GM21723 (cell line): ENCODE measurements around the gene EIF4ENIF1.
A peak's percentile ranks its signal among the peaks of the same experiment; 100 is the strongest.
"Not testable (repeated sequence)": the region's sequence is repeated elsewhere in the genome, so short reads cannot be mapped to it uniquely, and the experiment has no call there.

ENCODE experiments used
- ATAC-seq: cut with Tn5 transposase; IDR thresholded peaks from one replicate; pipeline ENCODE4 v1.9.1; 2021; ENCODE audit warnings: mild to moderate bottlenecking, moderate library complexity; ENCODE audit not compliant: unreplicated experiment

EIF4ENIF1 gene

DNA sequence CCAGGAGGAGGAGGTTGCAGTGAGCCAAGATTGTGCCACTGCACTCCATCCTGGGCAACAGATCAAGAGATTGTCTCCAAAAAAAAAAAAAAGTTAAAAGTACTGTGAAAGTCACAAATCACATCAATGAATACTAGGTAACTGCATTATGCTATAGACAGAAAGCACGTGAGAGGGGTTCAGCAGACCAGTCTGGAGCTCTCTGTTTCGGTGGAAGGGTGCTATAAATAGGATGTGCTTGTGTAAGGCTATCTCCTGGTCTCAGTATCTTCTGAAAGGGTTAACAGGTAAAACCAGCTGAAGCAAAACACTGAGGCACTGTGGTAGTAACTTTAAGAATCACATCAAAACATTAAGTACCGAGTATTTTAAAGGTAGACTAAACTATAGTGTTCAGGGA, 43.4 kb downstream of the EIF4ENIF1 start:
- ATAC-seq, result no peak

DNA sequence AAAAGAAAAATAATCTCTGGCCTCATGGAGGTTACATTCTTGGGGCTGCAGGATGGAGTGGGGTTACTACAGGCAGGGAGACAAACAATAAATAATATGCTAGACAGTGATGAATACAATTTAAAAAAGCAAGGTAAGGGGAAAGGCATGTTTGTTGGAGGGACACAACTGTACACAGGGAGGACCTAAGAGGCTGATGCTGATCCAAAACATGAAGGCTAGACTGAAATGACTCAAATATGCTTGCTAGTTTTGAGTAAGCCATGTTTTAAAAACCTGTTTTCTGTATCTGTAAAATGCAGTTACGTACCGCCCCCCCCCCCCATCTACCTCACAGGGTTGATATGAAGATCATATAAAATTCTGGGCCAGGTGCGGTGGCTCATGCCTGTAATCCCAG, 44.0 kb downstream of the EIF4ENIF1 start:
- no peak for ATAC-seq

DNA sequence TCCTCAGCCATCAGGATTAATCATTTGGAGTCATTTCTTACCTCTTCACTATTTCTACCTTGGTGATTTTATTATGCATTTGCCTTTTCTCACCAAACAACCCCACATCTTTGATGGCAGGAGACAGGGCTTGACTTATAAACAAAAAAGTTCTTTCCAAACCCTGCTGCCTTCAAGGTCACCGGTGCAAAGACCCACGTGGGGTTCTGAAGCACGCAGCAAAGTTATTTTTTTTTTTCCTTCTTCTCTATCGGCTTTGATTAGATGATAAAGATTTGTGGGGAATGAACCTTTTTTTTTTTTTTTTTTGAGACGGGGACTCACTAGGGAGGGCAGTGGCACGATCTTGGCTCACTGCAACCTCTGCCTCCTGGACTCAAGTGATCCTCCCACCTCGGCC, 46.1 kb downstream of the EIF4ENIF1 start:
- ATAC-seq, result no peak

DNA sequence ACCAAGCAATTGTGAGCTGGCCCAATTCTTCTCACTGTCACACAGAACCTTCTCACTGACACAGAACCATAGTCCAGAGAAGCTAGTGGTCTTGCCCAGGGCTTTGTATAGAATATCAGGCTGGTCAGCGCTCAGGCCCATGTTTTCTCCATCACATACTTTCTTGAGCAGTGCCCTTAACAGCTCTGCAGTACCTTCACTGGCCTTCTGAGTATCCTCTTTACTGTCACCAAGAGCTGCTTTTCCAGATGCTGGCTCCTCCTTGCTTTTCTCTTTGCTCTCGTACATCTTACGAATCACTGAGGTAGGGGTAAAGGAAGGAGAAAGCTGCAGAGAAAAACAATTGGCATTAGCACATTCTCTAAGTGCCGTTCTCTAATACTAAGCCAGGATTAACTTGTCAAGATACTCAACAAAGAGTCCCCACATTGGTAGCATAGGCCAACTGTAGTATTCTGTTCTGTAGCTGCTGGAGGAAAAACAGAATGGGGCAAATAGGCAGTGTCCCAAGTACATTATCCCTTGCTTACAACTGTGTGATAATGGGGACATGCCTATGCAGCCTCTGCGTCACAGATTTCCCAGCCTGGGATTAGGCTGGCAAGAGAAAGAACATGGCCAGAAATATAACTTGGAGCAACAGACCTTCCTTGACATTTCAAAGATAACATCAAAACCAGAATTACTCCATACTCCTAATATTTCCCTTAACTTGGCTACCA, 46.7 kb downstream of the EIF4ENIF1 start:
- no peak for ATAC-seq

DNA sequence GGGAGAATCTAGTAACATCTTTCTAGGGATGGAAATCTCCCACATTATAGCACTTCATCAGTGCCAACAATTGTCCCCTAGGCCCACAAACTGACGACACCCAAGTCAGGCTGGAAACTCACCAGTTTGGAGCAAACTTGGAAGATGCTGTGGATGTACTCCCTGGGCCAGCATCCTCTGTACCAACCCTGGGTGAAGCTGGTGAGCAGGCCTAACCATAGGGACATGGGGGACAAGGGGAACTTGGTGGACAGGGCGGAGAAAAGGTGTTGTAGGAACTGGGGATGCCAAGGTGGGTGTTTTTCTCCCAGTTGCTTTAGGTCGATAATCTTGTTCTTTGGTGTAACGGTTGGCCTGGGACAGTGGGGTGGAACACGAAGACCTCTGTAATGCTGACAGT, 48.0 kb downstream of the EIF4ENIF1 start:
- no peak for ATAC-seq

DNA sequence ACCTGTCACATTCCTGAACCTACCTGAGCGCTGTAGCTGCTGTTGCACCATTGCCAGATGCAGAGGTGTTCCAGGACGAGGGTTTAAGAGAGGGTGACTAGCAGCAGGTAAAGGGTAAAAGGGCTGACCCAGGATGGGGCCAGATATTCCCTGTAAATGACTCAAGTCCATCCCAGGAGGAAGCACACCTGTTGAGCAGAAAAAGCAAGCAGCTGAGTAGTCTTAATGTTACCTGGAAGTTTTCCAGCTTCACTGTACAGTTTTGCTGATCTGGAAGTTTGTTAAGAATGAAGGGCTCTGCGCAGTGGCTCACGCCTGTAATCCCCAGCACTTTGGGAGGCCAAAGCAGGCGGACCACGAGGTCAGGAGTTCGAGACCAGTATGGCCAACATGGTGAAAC, 49.0 kb downstream of the EIF4ENIF1 start:
- ATAC-seq, result no peak

DNA sequence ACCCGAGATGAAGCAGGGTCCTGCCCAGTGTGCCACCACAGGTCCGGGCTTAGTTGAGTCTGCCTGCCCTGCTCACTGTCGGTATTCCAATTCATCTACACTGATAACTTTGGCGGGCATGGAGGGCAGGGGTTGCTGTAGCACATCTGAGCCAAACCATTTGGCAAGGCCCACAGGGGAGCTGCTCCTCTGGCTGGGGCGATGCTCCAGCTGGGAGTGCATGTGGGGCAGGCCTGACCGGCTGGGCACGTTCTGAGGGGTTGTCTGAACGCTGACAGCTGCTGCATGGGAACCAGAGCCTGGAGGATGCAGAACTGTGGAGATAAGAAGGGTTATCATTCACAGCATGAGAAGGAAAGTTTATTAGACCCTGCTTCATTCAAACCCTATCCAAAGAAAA, 49.8 kb downstream of the EIF4ENIF1 start:
- no peak for ATAC-seq

DNA sequence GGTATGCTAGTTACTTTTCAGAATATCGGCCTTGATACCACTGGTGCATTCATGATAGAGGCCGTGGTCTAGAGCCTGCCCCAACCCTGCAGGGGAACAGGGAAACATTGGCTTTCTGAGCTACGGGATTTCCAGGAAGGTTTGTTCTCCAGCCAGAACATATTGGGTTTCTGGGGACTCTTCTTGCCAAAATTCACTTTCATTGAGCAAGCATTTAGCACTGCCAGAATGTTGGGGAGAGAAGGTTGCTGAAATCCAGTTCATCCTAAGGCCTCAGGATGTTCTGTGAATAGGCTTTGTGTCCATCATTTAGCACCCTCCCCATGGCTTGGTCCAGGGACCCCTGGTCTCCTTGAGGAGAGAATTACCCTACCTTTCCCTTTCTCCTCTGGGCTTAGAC, 53.5 kb downstream of the EIF4ENIF1 start:
- no peak for ATAC-seq

DNA sequence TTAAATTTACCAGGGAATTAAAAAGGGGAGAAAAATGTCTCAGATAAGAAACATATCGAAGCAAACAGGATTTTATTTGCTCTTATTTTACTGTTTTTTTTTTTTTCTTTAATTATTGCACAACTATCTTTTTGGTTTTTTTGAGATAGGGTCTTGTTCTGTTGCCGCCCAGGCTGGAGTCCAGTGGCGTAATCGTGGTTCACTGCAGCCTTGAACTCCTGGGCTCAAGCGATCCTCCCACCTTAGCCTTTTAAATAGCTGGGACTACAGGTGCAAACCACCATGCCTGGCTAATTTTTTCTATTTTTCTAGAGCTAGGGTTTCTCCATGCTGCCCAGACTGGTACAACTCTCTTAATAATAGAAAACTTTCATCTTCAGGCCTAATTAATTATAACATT, 57.7 kb downstream of the EIF4ENIF1 start:
- ATAC-seq, result no peak

DNA sequence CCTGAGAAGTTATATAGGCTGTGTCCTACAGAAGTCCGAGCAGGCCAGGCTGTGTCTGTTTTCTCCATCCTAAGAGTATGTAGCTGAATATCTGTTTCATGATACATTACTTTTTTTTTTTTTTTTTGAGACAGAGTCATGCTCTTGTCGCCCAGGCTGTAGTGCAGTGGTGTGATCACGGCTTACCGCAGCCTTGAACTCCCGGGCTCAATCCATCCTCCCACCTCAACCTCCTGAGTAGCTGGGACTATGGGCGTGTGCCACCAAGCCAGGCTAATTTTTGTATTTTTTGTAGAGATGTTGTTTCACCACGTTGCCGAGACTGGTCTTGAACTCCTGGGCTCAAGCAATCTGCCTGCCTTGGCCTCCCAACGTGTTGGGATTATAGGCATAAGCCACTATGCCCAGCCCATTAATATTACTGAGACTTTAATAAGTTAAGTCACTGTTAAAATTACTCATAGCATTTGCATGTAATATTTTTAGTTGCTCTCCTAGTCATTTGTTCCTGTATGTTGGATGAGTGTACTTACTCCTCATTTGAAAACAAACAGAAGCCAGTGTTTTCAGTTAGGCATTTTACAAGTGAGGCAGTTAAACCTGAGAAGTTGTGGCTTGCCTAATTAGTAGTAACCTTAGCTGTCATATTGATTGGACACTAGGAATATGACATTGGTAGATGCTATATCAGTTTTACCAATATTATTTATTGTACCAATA, 64.2 kb downstream of the EIF4ENIF1 start:
- ATAC-seq, result no peak

DNA sequence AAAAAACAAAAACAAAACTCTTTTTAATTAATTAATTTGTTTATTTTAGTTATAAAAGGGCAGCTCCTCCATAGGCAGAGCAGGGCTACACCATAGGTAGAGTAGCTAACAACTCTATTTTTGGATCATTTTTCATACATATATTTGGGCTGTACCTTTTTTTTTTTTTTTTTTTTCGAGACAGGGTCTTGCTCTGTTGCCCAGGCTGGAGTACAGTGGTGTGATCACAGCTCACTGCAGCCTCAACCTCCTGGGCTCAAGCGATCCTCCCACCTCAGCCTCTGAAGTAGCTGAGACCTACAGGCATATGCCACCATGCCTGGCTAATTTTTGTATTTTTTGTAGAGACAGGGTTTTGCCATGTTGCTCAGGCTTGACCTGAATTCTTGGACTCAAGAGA, 87.3 kb downstream of the EIF4ENIF1 start:
- ATAC-seq, result not testable (repeated sequence)

DNA sequence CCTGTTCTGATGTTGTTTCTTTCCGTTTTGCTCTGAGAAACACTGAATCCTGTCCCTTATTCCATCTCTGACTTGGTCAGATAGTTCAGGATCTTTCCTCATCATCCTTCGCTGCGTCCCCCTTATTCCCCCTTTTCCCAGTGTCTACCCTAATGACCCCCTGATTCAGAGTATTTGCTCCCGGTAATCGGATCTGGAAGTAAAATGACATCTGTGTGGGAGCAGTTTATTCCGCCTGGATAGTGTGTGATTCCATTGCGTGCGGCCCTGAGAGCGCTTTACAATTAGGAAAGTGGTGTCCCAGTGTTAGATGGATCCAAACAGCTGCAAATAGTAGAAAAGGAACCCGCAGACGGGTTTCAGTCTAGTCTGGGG, 89.6 kb downstream of the EIF4ENIF1 start:
- no peak for ATAC-seq

DNA sequence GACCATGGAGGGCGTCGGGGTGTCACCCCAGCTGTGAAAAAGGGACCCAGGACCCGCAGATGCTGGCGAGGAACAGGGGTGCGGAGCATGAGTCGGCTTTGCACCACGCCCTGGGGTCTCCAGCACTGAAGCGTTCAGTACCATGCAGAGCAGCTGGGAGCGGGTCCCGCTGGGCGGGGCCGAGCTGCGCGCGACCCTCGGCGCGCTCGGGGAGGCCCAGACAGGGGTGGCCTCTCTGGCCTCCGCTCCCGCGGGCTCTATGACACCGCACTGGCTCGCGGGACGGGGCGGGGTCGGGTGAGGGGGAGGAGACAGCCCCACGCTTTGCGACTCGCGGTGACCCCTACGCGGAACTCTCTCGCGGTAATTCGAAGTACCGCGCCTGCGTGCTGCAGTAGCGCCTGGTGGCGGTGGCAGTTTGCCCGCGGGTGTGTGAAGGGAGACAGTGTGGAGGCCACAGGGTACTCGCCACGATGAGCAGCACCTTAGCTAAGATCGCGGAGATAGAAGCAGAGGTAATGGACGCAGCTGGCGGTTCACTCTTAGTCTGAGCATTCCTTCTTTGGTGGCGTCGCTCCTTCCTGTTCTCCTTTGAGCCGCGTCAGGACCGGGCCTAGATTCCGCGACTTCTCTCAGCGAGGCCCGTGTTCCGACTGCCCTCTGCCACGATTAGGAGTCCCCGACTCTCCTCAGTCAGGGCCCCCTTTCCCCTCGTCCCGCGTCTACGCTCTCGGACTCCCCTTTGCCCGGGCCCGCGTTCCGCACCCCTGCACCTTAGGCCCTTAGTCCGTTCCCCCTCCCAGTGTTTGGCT, 90.2 kb downstream of the EIF4ENIF1 start, which contains the start of gene DRG1:
Gene DRG1 (plus strand): TSS at position 394 of the 812 bp plus-strand sequence. CDS start 80 bp downstream, at position 474.
- peak; percentile 98 for ATAC-seq

DNA sequence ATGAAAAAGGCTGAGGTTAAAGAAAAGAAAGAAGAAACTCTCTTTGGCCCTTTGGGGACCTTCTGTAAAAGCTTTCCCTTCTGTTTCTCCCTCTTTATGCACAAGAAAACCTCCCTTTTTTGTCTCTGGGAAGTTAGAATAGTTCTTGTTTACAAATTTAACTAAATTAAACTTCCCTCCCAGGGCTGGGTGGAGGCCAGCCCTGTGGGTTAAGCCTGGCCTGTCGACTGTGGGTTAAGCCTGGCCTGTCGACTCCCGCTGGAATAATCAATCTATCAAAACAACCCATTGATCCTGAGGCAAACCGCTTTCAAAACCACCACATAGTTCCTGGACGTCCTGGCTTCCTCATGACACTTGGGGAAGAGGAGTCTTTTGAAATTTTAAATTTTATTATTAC, 91.4 kb downstream of the EIF4ENIF1 start:
- no peak for ATAC-seq

DNA sequence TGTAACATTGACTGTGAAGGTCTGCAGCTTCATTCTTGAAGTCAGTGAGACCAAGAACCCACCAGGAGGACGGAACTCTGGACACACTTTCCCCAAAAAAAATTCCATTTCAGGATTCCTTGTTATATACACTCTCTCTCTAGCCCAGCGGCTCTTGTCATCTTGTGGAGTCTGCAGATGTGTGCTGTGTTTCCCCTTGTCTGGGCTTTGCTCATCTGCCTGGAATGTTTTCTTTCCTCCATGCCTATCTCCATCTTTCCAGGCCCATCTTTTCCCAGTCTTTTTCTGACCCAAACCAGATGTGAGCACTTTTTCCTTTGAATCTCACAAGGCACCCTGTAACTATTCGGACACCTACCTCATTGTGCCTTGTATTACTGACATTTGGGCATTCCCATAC, 95.3 kb downstream of the EIF4ENIF1 start:
- ATAC-seq, result no peak

DNA sequence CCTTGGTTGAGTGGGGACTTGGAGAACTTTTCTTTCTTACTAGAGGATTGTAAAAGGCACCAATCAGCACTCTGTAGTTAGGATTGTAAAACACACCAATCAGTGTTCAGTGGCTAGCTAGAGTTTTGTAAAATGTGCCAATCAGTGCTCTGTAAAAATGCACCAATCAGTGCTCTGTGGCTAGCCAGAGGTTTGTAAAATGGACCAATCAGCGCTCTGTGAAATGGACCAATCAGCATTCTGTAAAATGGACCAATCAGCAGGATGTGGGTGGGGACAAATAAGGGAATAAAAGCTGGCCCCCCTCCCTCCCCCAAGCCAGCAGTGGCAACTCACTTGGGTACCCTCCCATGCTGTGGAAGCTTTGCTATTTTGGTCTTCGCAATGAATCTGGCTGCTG, 95.7 kb downstream of the EIF4ENIF1 start:
- ATAC-seq, result no peak
